Neural progenitor cell (in vitro differentiated cells): ENCODE measurements around the gene GORAB. TPM values are rescaled to one million over a fixed set of nuclear protein-coding genes. Genes with fewer than 3 reads are reported as not detected.
A peak's percentile ranks its signal among the peaks of the same experiment; 100 is the strongest.

Experiments used
- DNase-seq: peaks from one replicate; pipeline ENCODE4 v3.0.0-alpha.2; 2016; ENCODE audit warnings: low spot score
- H2AFZ ChIP-seq: fragments of 200-600 bp; sonication (generic); replicated peaks from 2 replicates; pipeline ENCODE4 v1.6.1; 2016; ENCODE audit warnings: antibody characterized with exemption
- H3F3A ChIP-seq: fragments of 200-600 bp; sonication (generic); 2 replicates; pipeline ENCODE4 v1.6.1; 2016; ENCODE audit warnings: antibody characterized with exemption, low read depth
- H3K27ac ChIP-seq: fragments of 200-600 bp; sonication (generic); 2 replicates; pipeline ENCODE4 v1.5.1; 2016; ENCODE audit warnings: mild to moderate bottlenecking
- H3K27me3 ChIP-seq: fragments of 200-600 bp; sonication (generic); 2 replicates; pipeline ENCODE4 v1.6.1; 2016; ENCODE audit warnings: mild to moderate bottlenecking, moderate library complexity
- H3K36me3 ChIP-seq: fragments of 200-600 bp; sonication (generic); 2 replicates; pipeline ENCODE4 v1.5.1; 2016
- H3K4me1 ChIP-seq: fragments of 200-600 bp; sonication (generic); 2 replicates; pipeline ENCODE4 v1.6.1; 2016; ENCODE audit warnings: mixed run types
- H3K4me2 ChIP-seq: fragments of 200-600 bp; sonication (generic); 2 replicates; pipeline ENCODE4 v1.6.1; 2016
- H3K4me3 ChIP-seq: fragments of 200-600 bp; sonication (generic); 2 replicates; pipeline ENCODE4 v1.5.1; 2016
- H3K79me2 ChIP-seq: fragments of 200-600 bp; sonication (generic); 2 replicates; pipeline ENCODE4 v1.6.1; 2016; ENCODE audit warnings: low read depth
- H3K9ac ChIP-seq: fragments of 200-600 bp; sonication (generic); 2 replicates; pipeline ENCODE4 v1.6.1; 2016
- H3K9me3 ChIP-seq: fragments of 200-600 bp; sonication (generic); 2 replicates; pipeline ENCODE4 v1.5.1; 2016; ENCODE audit warnings: low read depth
- H4K20me1 ChIP-seq: fragments of 200-600 bp; sonication (generic); 2 replicates; pipeline ENCODE4 v1.6.1; 2016; ENCODE audit warnings: low read depth
- H3K27ac Mint-ChIP-seq: 3 replicates; pipeline ENCODE4 v1.8.0; 2021; ENCODE audit warnings: mixed read lengths
- H3K27me3 Mint-ChIP-seq: 2 replicates; pipeline ENCODE4 v1.8.0; 2022; ENCODE audit warnings: low read depth, mild to moderate bottlenecking, inconsistent platforms, moderate library complexity, mixed read lengths; ENCODE audit not compliant: insufficient read depth
- H3K36me3 Mint-ChIP-seq: 3 replicates; pipeline ENCODE4 v1.8.0; 2021; ENCODE audit warnings: mixed read lengths
- H3K4me1 Mint-ChIP-seq: 3 replicates; pipeline ENCODE4 v1.8.0; 2021; ENCODE audit warnings: mixed read lengths
- H3K4me3 Mint-ChIP-seq: 3 replicates; pipeline ENCODE4 v1.8.0; 2021; ENCODE audit warnings: mild to moderate bottlenecking, moderate library complexity, mixed read lengths
- H3K9me3 Mint-ChIP-seq: 3 replicates; pipeline ENCODE4 v1.8.0; 2020; ENCODE audit warnings: mixed read lengths
- EZH2 ChIP-seq: fragments of 200-600 bp; sonication (generic); IDR thresholded peaks from 2 replicates; pipeline ENCODE4 v1.6.1; 2017; ENCODE audit warnings: antibody characterized with exemption, mild to moderate bottlenecking, moderate library complexity
- EZH2phosphoT487 ChIP-seq: fragments of 200-600 bp; sonication (generic); IDR thresholded peaks from 2 replicates; pipeline ENCODE4 v1.6.1; 2017; ENCODE audit warnings: antibody characterized with exemption
- total RNA-seq: library from RNA; depleted of rRNA; stranded (reverse); fragments of >200 nt; gene quantifications from 2 replicates; pipeline ENCODE4 v1.2.3, GENCODE V29; 2015; ENCODE audit warnings: low replicate concordance
- TF ChIP-seq, protein P1 (sequence below): fragments of 200-600 bp; sonication (generic); IDR thresholded peaks from 2 replicates; pipeline ENCODE4 v1.5.1; 2017; ENCODE audit warnings: antibody characterized with exemption, mild to moderate bottlenecking

The GORAB gene
- total RNA-seq, 1 donor from 2014 or later: 23.8 TPM

GRCh38 chr1:170498876-170499275 lies 33.1 kb upstream of the GORAB start:
- no peak overlapping the region for H3K4me2 ChIP-seq
- no peaks in the 10 kb centered on the region for H3F3A ChIP-seq
- no peak overlapping the region for H3K27ac Mint-ChIP-seq
- no peaks in the 10 kb centered on the region for H4K20me1 ChIP-seq
- H3K27me3 Mint-ChIP-seq: peaks cover 2% of the 10 kb centered on the region
- no peaks in the 10 kb centered on the region for H3K9me3 ChIP-seq
- H3K27ac ChIP-seq: no peak overlapping the region
- H3K4me3 Mint-ChIP-seq: no peak overlapping the region
- no peaks in the 10 kb centered on the region for H3K79me2 ChIP-seq
- TF ChIP-seq EZH2phosphoT487 (no peak), EZH2 (no peak)
- TF ChIP-seq, protein P1, sequence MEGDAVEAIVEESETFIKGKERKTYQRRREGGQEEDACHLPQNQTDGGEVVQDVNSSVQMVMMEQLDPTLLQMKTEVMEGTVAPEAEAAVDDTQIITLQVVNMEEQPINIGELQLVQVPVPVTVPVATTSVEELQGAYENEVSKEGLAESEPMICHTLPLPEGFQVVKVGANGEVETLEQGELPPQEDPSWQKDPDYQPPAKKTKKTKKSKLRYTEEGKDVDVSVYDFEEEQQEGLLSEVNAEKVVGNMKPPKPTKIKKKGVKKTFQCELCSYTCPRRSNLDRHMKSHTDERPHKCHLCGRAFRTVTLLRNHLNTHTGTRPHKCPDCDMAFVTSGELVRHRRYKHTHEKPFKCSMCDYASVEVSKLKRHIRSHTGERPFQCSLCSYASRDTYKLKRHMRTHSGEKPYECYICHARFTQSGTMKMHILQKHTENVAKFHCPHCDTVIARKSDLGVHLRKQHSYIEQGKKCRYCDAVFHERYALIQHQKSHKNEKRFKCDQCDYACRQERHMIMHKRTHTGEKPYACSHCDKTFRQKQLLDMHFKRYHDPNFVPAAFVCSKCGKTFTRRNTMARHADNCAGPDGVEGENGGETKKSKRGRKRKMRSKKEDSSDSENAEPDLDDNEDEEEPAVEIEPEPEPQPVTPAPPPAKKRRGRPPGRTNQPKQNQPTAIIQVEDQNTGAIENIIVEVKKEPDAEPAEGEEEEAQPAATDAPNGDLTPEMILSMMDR: no peak
- no peaks in the 10 kb centered on the region for H3K27me3 ChIP-seq
- DNase-seq: no peak
- no peaks in the 10 kb centered on the region for H3K36me3 Mint-ChIP-seq
- H3K4me1 Mint-ChIP-seq: peaks cover 2% of the 10 kb centered on the region
- no peak overlapping the region for H3K4me3 ChIP-seq
- H3K4me1 ChIP-seq: no peaks in the 10 kb centered on the region
- no peak overlapping the region for H3K9ac ChIP-seq
- H3K9me3 Mint-ChIP-seq: no peaks in the 10 kb centered on the region
- H2AFZ ChIP-seq: no peak overlapping the region
- H3K36me3 ChIP-seq: no peaks in the 10 kb centered on the region

- H2AFZ ChIP-seq: peak overlapping the region; percentile 0
- no peak overlapping the region for H3K9ac ChIP-seq
- H3K27ac Mint-ChIP-seq: no peak overlapping the region
- no peaks in the 10 kb centered on the region for H3F3A ChIP-seq
- H3K4me3 Mint-ChIP-seq: no peak overlapping the region
- no peaks in the 10 kb centered on the region for H4K20me1 ChIP-seq
- H3K9me3 ChIP-seq: no peaks in the 10 kb centered on the region
- H3K27me3 ChIP-seq: no peaks in the 10 kb centered on the region
- H3K27ac ChIP-seq: no peak overlapping the region
- H3K9me3 Mint-ChIP-seq: no peaks in the 10 kb centered on the region
- no peak for DNase-seq
- no peaks in the 10 kb centered on the region for H3K4me1 ChIP-seq
- no peak overlapping the region for H3K4me3 ChIP-seq
- H3K4me2 ChIP-seq: no peak overlapping the region
- peaks cover 2% of the 10 kb centered on the region for H3K27me3 Mint-ChIP-seq
- H3K79me2 ChIP-seq: no peaks in the 10 kb centered on the region
- no peaks in the 10 kb centered on the region for H3K4me1 Mint-ChIP-seq
- no peaks in the 10 kb centered on the region for H3K36me3 Mint-ChIP-seq
- TF ChIP-seq EZH2phosphoT487 (no peak), EZH2 (no peak)
- TF ChIP-seq, protein P1: no peak
- H3K36me3 ChIP-seq: no peaks in the 10 kb centered on the region
These were observed 28.3 kb upstream of the GORAB start for GRCh38 chr1:170503665-170504064.

DNA sequence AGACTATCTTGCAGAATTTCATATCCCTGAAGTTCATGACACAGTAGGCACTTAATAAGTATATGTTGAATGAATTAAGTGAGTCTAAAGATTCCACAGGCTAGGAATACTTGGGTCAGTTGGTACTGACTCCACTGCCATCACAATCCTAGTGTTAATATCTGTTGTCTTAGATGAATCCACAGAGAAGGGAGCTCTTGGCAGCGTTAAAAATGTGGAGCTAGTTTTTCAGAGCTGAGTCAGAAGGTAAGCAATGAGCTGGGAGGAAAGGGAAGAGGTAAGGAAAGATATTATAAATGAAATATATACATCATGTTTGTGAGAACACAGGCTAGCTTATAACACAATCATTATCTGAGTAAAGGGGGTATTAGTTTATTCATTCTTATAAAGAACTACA lies 21.8 kb upstream of the GORAB start:
- Mint-ChIP-seq H3K4me3 (no peak overlapping the region), H3K4me1 (no peaks in the 10 kb centered on the region), H3K27me3 (no peaks in the 10 kb centered on the region), H3K36me3 (no peaks in the 10 kb centered on the region), H3K27ac (no peak overlapping the region), H3K9me3 (no peaks in the 10 kb centered on the region)
- Histone ChIP-seq H3K4me2 (no peak overlapping the region), H3K9ac (no peak overlapping the region), H3K79me2 (no peaks in the 10 kb centered on the region), H3K9me3 (no peaks in the 10 kb centered on the region), H3K4me1 (no peaks in the 10 kb centered on the region), H3K36me3 (no peaks in the 10 kb centered on the region), H2AFZ (no peak overlapping the region), H3F3A (no peaks in the 10 kb centered on the region), H3K4me3 (no peak overlapping the region), H3K27ac (no peak overlapping the region), H4K20me1 (no peaks in the 10 kb centered on the region), H3K27me3 (no peaks in the 10 kb centered on the region)
- no peak for TF ChIP-seq EZH2
- TF ChIP-seq, protein P1: no peak
- no peak for DNase-seq

- Histone ChIP-seq H4K20me1 (no peaks in the 10 kb centered on the region), H3K4me3 (no peak overlapping the region), H2AFZ (no peak overlapping the region), H3K9ac (no peak overlapping the region), H3K79me2 (no peaks in the 10 kb centered on the region), H3K4me1 (no peaks in the 10 kb centered on the region), H3K9me3 (no peaks in the 10 kb centered on the region), H3K27me3 (no peaks in the 10 kb centered on the region), H3K36me3 (no peaks in the 10 kb centered on the region), H3F3A (no peaks in the 10 kb centered on the region), H3K4me2 (no peak overlapping the region), H3K27ac (no peak overlapping the region)
- Mint-ChIP-seq H3K36me3 (no peaks in the 10 kb centered on the region), H3K27me3 (no peaks in the 10 kb centered on the region), H3K9me3 (no peaks in the 10 kb centered on the region), H3K4me3 (no peak overlapping the region), H3K27ac (no peak overlapping the region), H3K4me1 (no peaks in the 10 kb centered on the region)
- TF ChIP-seq EZH2 (no peak), EZH2phosphoT487 (no peak)
- TF ChIP-seq, protein P1: no peak
- no peak for DNase-seq
These were observed 20.9 kb upstream of the GORAB start for GRCh38 chr1:170511038-170511437.
